AG04449 (cell line): ENCODE data around the gene GPR21.

Source experiments
- CTCF ChIA-PET: fragments of 350-600 bp; formaldehyde crosslinking; extraction: SDS; loops from one replicate; lab custom pipeline; 2021; ENCODE audit warnings: antibody characterized with exemption; lab: Yijun Ruan, JAX
- POLR2A ChIA-PET: fragments of 400-600, 350-600 bp; formaldehyde crosslinking; extraction: SDS; loops from one replicate; lab custom pipeline; 2020; ENCODE audit warnings: antibody characterized with exemption, inconsistent platforms; lab: Yijun Ruan, JAX
- DNase-seq: peaks from one replicate; pipeline ENCODE4 v3.0.0-alpha.2; 2010; ENCODE audit warnings: low read depth, low spot score
- H3K4me3 ChIP-seq: 2 replicates; pipeline ENCODE4 v1.5.1; 2011; ENCODE audit warnings: low read depth, mild to moderate bottlenecking, control low read depth, low read length
- CTCF ChIP-seq: IDR thresholded peaks from one replicate; pipeline ENCODE4 v1.5.1; 2011; ENCODE audit warnings: mild to moderate bottlenecking, moderate library complexity, low read length, control low read depth, inconsistent platforms; ENCODE audit not compliant: insufficient read depth; ENCODE audit errors: missing control alignments

The GPR21 gene

GRCh38 chr9:122996586-122996985, 36.9 kb upstream of the GPR21 start:
- DNase-seq: no peak
- ChIA-PET CTCF (interaction anchor here (1.3 kb wide), 1 partner anchor 353 kb away, joined by 3 read pairs; no protein-coding TSS in a partner anchor), POLR2A (no interaction called here)
- no peak overlapping the region for H3K4me3 ChIP-seq
- no peak for TF ChIP-seq CTCF

- ChIA-PET CTCF (no interaction called here), POLR2A (no interaction called here)
- TF ChIP-seq CTCF: no peak
- DNase-seq: no peak
- no peak overlapping the region for H3K4me3 ChIP-seq
Observed at GRCh38 chr9:122998448-122998847, 35.0 kb upstream of the GPR21 start.

- CTCF ChIA-PET: interaction anchor here (0.8 to 1.3 kb wide), 2 partner anchors 10 to 349 kb away, joined by 3 to 6 read pairs; no protein-coding TSS in a partner anchor
- TF ChIP-seq CTCF: no peak
- H3K4me3 ChIP-seq: no peak overlapping the region
- POLR2A ChIA-PET: no interaction called here
- DNase-seq: no peak
Observed at GRCh38 chr9:123000371-123001068, 32.9 kb upstream of the GPR21 start.

- DNase-seq: no peak
- TF ChIP-seq CTCF: no peak
- POLR2A ChIA-PET: no interaction called here
- CTCF ChIA-PET: no interaction called here
- no peak overlapping the region for H3K4me3 ChIP-seq
Observed at GRCh38 chr9:123002754-123003153, 30.7 kb upstream of the GPR21 start.

GRCh38 chr9:123003466-123003865, 30.0 kb upstream of the GPR21 start:
- no peak for DNase-seq
- ChIA-PET POLR2A (no interaction called here), CTCF (interaction anchor here (1.0 to 1.2 kb wide), 3 partner anchors 8 to 347 kb away, joined by 3 read pairs; no protein-coding TSS in a partner anchor)
- no peak overlapping the region for H3K4me3 ChIP-seq
- no peak for TF ChIP-seq CTCF

- DNase-seq: no peak
- no peak overlapping the region for H3K4me3 ChIP-seq
- CTCF ChIA-PET: no interaction called here
- TF ChIP-seq CTCF: no peak
- POLR2A ChIA-PET: no interaction called here
Observed at GRCh38 chr9:123005964-123006363, 27.5 kb upstream of the GPR21 start.
